NOMO-1 (cell line): ENCODE results near the gene ALDH1B1.
"Not testable (repeated sequence)": the region's sequence is repeated elsewhere in the genome, so short reads cannot be mapped to it uniquely, and the experiment has no call there.

Experiments used
- DNase-seq, 2 experiments: peaks; one replicate each; lab custom pipeline; 2025; ENCODE audit not compliant: unreplicated experiment in 2 of 2; lab: John Stamatoyannopoulos, UW

ALDH1B1 gene

DNA sequence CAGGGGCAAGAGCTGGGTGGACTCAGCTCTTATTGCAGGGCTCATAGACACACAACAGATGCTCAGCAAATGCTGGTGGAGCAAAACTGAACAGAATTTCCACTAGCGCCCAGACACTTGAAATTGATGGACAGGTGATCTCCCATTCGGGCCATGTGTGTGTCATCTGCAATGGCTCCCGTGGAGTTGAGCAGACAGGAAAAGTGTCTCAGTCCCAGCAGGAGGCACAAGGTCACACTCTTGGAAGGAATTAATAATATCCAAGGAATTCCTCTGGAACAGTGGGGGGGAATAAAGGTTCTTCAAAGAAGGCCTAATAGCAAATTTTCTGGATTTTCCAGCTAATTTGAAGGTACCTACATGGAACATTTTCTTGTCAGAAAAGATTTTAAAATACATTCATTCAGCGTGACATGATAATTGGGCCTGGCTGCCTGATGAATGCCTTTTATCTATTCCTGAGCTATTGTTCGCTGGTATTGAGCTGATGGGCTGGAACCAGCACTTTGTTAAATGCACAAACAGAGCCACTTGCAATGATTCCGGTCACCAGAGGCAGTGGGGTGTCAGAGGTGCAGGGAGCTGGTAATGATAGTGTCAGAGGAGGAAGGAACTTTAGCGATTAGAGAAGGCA lies 31.5 kb upstream of the ALDH1B1 start:
- no peak for DNase-seq

GRCh38 chr9:38361473-38361850 lies 31.0 kb upstream of the ALDH1B1 start:
- no peak for DNase-seq

DNA sequence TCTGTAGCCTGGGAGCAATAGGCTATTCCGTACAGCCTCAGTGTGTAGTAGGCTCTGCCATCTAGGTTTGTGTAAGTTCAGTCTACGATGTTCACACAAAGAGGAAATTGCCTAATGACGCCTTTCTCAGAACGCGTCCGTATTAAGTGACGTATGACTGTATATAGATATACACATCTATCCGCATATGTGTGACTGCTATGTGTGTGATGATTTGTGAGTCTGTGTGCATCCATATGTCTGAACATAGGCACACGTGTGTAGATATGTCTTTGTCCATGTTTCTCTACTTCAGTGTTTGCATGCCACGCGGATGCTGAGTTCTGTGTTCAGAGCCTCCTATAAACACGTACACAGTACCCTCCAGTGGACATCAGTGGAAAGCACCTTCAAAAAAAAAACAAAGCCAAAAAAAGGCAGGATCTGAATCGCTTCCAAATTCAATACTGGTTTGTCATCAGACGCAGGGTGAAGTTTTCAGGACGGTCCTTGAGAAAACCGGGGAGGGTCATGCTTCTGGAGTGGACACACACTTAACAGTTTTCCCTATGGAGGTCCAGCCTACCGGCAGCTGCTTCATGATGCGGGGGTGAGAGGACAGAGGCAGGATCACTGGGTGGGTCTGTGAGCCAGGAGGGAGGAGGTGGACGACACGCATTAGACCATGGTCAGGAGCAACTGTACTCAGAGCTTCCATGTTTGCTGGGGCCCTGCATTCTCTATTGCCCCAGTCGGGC lies 29.5 kb upstream of the ALDH1B1 start:
- peak; percentile 32 to 45 for DNase-seq

GRCh38 chr9:38363589-38363925 lies 28.9 kb upstream of the ALDH1B1 start:
- no peak for DNase-seq

DNA sequence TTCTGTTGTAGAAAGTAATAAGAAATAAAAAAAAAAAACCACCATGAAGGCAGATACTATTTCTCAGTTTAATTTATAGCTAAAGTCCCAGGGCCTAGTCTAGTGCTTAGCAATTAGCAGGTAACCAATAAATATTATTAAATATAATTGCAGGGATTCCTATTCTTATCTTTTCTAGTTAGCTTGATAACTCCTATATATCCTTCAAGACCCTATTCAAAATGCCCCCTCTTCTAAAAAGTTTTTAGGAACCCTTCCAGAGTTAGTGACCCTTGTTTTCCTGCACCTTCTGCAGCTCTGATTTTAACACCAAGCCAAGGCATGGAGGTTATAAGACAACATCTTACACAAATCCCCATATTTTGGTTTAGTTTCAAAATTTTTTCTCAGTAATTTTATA lies 24.6 kb upstream of the ALDH1B1 start:
- no peak for DNase-seq

- no peak for DNase-seq
Measured at GRCh38 chr9:38368731-38369130, 23.8 kb upstream of the ALDH1B1 start.

- DNase-seq, result no peak
Measured at GRCh38 chr9:38370176-38370575, 22.3 kb upstream of the ALDH1B1 start.

DNA sequence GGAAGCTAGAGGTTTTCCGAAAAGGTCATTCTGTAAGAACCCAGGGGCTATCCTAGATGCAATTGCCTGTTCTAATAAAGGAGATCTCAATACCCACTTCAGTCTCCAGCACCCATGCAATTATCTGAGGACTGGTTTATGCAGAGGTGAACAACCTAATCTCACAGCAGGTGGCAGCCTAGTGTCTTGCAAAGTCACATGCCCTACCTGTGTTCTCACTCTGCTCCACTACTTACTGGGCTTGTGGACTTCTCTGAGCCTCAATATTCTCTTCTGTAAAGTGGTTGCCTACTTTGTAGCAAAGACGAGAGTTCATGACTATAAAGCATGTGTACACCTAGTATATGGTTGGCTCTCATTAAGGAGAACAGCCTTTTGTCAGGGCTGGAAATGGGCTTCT lies 21.0 kb upstream of the ALDH1B1 start:
- DNase-seq, result no peak

- DNase-seq, result no peak
Measured at GRCh38 chr9:38372762-38373619, 19.5 kb upstream of the ALDH1B1 start.

DNA sequence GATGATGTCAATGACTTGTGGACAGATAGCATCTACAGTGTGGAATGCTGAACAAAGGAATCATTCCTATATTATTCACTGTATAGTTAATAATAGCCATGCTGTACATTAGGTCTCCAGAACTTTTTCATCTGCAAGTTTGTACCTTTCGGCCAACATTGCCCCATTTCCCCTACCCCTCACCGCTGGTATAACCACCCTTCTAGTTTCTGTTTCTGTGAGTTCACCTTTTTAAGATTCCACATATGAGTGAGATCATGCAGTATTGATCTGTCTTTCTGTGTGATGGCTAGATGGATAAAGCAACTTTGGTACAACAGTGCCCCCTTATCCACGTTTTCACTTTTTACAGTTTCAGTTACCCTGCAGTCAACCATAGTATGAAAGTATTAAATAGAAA lies 18.8 kb upstream of the ALDH1B1 start:
- DNase-seq, result no peak

GRCh38 chr9:38374847-38375571 lies 17.5 kb upstream of the ALDH1B1 start:
- DNase-seq, result no peak

- no peak for DNase-seq
Measured at GRCh38 chr9:38375572-38375963, 16.9 kb upstream of the ALDH1B1 start.

DNA sequence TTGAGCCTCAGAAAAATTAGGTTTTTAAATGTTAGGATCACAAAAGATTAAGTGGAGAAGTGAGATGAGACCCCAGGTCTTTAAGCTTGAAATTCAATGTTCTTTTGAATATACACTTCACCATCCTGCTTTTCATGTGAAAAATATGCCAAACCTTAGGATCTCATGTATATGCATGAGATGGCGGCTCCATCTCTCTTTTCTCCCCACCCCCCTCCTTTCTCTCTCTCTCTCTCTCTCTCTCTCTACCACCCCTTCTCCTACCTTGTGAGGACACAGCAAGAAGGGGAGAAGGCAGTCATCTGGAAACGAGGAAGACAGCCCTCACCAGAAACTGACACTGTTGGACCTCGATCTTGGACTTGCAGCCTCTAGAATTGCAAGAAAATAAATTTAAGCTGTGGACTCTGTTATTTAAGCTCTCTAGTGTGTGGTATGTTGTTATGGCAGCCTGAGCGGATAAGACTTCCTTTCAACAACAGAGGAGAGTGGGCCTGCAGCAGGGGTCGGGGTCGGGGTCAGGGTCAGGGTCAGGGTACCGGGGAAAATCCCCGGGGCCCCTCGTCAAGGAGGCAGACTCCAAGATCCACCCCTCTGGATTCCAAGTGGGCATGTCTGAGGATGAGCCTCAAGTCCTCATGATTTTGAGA lies 16.4 kb upstream of the ALDH1B1 start:
- no peak for DNase-seq

DNA sequence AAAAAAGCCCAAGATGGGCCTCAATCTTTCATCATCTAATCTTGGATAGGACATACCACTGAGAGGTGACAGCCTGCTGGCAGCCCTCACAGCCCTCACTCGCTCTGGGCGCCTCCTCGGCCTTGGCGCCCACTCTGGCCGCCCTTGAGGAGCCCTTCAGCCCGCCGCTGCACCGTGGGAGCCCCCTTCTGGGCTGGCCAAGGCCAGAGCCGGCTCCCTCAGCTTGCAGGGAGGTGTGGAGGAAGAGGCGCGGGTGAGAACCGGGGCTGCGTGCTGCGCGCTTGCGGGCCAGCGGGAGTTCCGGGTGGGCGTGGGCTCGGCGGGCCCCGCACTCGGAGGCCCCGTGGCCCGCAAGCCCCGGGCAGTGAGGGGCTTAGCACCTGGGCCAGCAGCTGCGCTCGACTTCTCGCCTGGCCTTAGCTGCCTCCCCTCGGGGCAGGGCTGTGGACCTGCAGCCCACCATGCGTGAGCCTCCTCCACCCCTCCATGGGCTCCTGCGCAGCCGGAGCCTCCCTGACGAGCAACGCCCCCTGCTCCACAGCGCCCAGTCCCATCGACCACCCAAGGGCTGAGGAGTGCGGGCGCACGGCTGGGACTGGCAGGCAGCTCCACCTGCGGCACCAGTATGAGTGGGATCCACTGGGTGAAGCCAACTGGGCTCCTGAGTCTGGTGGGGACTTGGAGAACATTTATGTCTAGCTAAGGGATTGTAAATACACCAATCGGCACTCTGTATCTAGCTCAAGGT lies 15.0 kb upstream of the ALDH1B1 start:
- not testable (repeated sequence) for DNase-seq

GRCh38 chr9:38380230-38380871 lies 12.2 kb upstream of the ALDH1B1 start:
- no peak for DNase-seq

- no peak for DNase-seq
Measured at GRCh38 chr9:38380872-38381534, 11.5 kb upstream of the ALDH1B1 start.

DNA sequence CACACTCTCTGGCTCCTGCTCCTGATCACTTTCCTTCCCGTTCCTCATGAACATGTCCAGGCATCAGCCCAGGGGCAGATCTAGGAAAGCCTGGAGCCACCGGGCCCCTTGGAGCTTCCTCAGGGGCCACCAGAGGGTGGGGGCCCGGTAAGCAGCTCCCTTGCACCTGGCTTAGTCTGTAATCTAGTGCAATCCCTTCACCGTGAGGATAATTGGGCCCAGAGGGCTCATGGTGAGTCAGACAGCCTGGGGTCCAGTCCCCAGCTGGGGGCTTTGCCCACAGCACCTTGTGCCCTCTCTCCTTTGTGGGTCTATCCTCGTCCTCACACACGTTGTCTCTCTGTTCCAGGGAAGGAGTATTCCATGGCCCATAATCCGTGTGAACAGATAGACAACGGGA lies 10.4 kb upstream of the ALDH1B1 start:
- DNase-seq, result no peak

- no peak for DNase-seq
Measured at GRCh38 chr9:38384990-38385848, 7.3 kb upstream of the ALDH1B1 start.
